Measurements from ENCODE around the gene PRR14. TPM values are rescaled to one million over a fixed set of nuclear protein-coding genes. Genes with fewer than 3 reads are reported as not detected.
A peak's percentile ranks its signal among the peaks of the same experiment; 100 is the strongest.

The PRR14 gene
- 68.9 TPM for total RNA-seq

DNA sequence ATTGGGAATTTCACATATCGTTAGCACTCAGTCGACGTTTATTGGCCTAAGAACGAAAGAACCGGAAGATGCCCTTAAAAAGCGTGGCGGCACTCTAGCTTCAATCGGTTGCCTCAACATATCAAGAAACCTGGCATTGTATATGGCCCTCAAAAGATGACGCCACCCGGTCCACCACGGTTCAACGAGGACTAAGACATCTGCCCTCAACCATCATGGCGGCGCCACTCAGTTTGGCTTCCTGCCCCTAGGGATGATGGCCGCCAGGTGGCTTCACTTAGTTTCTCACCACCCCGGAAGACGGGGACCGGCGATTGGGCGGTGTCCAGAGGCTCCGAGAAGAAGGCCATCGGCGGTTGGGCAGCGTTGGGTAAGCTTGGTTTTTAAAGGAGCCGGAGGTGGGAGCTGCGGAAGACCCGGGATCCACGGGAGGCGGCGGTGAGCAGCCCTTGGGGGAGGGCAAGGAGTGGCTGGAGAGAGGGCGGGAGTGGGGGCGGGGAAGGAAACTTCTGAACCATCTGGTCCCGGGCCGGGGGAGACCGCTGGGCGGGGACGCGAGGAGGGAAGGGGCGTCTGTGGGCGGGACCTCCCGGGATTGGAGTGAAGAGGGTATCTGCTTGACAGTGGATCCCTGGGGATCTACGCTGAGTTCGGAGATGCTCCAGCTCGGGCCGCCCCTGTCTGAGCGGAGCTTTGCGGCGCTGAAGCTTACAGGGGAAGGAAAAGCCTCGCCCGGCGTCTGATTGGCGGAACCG is at the start of gene PRR14:
PRR14 (plus strand) TSS at position 592 of the 755 bp plus-strand sequence. CDS start 686 bp downstream, outside the sequence.
- DNase-seq (ENCODE audit: low spot score) = peak; percentile 99

DNA sequence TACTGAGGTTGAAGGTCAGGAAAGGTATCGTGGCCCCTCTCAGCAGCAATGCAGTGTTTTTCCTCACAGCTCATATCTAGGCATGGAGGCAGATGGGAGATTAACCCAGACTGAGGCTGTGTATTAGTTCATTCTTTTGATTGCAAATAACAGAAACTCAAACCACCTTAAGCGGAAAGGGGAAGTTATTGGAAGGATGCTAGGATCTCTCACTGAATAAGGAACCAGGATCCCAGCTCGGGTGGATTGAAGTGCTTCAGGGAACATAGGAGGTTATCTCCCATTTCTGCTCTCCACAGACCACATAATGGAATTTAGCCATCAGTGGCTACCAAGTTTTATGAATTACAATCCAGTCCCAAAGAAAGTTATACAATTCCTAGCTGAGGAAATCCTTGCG is 48.8 kb upstream of the PRR14 start:
- no peak for DNase-seq (ENCODE audit: low spot score)

DNA sequence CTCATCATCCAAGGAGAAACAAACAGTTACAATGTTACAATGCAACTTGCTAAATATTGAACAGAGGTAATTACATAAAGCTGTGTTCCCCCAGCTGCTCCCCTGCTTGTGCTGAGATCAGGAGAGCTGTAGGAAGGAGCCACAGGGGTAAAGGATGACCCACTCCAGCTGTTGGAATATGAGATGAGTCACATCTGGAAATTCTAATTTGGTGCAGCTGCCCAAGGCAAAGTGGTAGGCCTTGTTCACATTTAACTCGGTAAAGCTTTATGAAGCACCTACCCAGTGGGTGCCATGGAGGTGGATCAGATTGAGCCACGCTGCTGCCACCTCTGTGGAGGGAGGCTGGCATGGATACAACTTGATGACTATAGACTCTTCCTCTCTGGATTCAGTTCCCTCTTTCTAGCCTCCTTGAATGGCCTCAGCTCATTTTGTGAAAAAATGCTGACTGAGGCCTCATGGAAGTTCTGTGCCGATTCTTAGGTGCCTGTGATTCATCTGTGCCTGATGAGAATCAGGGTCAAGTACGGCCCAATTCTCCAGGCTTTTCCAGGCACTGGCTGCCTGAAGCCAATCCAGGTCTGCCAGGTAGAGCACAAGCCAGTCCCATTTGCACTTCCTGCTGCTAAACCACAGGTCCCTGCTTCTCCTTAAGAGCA is 48.0 kb upstream of the PRR14 start:
- DNase-seq (ENCODE audit: low spot score) = no peak

DNA sequence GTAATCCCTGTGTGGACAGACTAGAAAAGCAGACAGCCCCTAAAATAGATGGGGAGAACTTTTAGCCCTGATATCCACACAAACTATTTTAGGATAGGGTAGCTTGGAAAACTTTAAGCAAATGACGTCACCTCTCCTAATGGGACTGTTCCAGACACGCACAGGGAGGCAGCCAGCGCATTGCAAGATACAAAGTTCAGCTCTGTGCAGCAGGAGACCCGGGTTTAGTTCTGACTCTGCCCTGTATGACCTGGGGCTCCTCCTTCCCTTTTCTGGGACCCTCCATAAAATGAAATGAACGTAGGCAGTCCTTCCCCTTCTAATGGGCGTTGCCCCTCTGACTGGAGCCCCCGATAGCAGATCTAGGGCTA is 46.8 kb upstream of the PRR14 start:
- no peak for DNase-seq (ENCODE audit: low spot score)

DNA sequence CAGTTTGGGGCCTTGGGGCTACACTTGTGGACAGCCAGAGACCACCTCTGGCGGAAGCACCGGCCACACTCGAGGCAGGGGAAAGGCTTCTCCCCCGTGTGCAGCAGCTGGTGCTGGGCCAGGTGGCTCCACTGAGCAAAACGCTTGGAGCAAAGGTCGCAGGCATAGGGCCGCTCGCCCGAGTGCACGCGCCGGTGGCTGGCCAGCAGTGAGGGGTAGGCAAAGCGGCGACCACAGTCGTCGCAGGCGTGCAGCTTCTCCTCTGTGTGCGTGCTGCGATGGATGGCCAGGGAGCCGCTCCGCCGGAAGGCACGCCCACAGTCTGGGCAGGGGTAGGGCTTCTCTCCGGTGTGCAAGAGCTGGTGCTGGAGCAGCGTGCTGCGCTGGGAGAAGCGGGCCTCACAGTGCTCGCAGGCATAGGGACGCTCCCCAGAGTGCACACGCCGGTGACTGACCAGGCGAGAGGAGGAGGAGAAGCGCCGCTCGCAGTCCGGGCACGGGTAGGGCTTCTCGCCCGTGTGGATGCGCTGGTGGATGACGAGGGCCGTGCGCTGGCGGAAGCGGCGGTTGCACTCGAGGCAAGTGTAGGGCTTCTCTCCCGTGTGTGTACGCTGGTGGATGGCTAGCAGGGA is 46.3 kb upstream of the PRR14 start:
- no peak for DNase-seq (ENCODE audit: low spot score)

DNA sequence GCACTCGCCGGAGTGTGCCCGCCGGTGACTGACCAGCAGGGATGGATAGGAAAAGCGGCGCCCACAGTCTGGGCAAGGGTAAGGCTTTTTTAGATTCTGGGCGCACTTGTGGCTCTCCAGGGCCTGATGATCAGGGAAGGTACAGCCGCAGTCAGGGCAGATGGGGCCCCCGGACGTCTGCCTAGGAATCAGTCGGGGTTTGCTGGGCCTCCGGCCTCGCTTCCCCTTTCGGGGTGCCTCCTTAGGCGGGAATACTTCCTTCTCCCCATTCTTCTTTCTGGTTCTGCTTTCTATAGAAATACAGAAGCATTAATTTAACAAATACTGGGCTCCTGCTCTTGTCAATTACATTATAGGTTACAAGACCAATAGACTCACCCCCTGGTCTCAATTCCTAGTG is 45.6 kb upstream of the PRR14 start:
- DNase-seq (ENCODE audit: low spot score) = no peak

DNA sequence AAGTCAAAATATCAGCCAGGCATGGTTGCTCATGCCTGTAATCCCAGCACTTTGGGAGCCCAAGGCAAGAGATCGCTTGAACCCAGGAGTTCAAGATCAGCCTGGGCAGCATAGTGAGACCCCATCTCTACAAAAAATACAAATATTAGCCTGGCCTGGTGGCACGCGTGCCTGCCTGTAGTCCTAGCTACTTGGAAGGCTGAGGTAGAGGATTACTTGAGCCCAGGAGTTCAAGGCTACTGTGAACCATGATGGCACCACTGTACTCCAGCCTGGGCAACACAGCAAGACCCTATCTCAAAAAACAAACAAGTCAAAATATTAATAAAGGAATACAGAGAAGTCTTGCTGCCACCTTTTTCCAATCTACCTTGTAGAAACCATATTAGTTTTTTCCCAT is 44.8 kb upstream of the PRR14 start:
- no peak for DNase-seq (ENCODE audit: low spot score)

DNA sequence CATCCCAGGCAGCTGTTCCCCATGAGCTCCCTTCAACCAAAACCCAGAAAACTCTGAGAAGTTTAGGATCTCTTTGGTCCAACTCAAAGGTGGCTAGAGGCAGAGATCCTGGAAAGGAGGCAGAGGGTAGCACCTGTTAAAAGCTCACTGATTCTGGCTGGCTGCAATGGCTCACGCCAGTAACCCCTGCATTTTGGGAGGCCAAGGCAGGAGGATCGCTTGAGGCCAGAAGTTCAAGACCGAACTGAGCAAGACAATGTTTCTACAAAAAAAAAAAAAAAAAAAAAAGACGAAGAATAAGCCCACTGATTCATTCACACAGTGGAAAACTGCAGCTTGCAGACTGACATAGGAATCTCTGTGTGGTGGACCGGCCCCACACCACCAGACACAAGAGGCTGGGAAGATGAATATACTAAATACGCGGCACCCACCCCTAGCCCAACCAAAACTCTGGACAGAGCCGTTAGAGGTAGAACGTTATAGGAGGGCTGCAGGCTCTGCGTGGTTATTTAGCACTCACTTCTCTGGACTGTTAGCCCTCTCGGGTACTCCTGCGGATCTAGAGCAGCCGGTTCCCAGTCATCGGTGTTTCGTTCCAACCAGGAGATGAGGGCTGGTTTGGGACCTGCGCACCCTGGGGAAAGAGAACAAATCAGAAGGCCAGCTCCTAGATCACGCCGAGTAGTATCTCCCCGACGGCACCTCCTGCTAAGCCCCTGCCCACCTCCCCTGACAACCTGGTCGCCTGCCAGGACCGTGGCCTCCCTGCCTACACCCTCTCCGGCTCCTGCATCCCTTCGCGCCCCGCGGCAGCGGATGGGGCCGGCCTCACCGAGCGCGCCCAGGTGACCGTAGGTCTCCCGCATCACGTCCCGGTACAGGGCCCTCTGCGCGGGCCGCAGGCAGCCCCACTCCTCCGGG is 41.5 kb upstream of the PRR14 start:
- no peak for DNase-seq (ENCODE audit: low spot score)

DNA sequence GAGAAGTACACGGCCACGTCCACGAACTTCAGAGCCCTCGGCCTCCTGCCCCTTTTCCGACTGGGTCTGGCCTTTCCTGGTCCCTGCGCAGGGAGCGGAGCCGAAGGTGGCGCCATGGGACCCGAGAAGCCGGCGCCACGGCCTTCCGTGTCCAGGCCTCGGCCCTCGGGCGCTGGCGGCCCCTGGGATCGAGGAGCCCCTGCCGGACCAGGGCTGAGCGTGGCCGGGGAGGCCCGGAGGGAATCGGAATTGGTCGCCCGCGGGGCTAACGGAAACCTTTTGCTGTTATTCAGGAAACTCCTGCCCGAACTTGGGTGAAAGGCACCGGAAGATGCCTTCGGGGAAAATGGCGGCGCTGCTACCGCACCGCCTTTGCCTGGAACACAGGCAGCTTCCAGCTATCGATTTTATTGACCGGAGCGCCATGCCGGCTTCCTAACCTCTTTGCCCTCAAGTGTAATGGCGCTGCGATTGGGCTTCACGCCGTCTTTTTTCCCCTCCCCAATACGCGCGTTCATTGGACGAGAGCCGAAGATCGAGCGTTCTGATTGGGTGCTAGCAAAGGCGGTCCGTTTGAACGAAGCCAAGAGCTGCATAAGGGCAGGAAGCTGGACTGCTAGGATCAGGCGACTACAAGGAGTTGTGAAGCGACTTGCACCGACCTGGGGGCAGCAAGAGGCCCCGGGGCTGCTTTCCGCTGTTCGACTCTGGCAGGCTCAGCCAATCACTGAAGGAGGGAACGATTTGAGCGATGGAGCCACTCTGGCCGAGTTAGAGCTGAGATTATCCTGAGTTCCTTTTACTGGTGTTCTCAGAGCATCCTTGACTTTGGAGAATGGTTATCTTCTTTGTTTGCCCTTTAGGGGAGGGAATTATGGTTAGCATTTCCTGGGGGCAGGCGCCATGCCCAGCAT is 40.6 kb upstream of the PRR14 start, which contains the start of gene ZNF689:
ZNF689 (minus strand) TSS at position 464 of the 914 bp plus-strand sequence; CDS start at position 116, 348 bp downstream.
- peak; percentile 98 for DNase-seq (ENCODE audit: low spot score)

DNA sequence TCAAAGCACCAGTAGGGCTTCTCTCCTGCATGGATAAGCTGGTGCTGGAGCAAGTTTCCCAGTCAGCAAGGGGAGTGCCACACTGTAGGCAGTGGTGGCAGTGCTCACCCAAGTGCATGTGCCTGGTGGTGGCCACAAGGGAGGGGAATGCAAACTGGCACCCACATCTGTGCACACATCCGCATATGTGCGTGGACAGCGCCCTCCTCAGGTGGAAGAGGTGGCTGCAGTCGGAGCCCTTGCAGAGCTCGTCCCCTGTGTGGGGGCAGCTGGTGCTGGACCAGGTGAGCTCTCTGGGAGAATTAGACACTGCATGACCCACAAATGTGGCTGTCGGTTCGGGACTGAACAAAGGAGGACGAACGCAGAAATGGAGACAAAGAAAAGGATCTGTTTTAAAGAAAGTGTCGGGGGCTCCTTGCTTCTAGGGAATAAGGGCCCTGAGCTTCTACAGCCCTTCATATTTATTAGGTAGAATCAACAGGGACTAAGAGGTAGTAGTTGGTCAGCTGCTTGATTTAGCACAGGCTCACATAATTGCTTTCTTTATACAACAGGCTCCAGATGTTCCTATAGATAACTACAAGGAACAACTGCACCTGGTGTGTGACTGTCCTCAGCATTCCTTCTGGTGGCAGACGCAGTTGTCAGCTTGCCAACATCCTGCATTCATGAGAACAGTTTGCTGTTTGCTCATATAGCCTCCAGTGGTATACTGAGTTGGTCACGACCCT is 35.2 kb upstream of the PRR14 start:
- no peak for DNase-seq (ENCODE audit: low spot score)

DNA sequence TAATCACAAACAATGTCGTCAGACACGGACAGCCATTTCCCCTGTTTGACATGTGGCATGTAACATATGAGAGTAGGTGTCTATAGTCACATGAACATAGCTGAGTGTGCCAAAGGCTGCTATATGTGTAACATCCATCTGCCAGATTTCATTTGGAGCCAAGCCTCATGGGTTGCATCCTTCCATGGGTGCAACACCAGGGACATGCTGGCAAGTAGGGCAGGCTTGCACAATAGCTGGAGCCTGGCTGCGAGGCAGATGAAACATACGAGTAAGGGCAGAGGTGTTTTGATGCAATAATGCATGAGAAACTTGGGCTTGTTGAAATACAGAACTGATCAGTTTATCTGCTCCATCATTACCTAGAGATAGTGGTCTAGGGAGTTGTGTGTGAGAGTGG is 31.6 kb upstream of the PRR14 start:
- DNase-seq (ENCODE audit: low spot score) = no peak

DNA sequence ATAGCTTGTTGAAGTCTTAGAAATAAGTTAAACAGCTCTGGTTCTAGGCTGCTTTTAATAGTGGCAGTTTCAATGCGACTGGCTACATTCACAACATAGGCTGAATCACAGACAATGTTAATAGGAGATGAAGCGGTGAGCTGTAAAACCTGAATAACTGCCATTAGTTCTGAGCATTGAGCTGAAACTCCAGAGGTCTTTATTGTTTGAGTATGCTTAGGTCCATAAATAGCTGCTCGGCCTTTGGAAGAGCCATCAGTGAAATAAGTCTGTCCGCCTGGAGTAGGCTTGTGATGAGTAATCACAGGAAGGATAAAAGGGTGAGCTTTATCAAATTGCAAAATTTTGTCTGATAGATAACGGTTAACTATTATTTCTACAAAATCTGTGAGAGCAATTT is 31.1 kb upstream of the PRR14 start:
- no peak for DNase-seq (ENCODE audit: low spot score)

DNA sequence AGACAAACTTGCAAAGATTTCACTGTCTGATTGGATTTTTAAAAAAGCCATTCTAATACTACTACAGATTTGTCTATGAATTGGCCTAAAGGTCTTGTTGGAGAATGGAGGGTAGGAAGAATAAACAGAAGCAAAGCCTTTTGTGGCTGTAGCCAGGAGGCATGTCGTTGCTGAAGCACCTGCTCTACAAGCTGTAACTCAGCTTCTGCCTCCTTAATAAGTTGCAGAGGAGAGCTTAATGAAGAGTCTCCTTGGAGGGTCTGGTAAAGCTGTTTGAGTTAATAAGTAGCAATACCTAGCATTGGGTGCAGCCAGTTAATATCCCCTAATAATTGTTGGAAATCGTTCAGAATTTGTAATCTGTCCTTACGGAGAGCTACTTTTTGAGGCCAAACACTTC is 30.6 kb upstream of the PRR14 start:
- no peak for DNase-seq (ENCODE audit: low spot score)

DNA sequence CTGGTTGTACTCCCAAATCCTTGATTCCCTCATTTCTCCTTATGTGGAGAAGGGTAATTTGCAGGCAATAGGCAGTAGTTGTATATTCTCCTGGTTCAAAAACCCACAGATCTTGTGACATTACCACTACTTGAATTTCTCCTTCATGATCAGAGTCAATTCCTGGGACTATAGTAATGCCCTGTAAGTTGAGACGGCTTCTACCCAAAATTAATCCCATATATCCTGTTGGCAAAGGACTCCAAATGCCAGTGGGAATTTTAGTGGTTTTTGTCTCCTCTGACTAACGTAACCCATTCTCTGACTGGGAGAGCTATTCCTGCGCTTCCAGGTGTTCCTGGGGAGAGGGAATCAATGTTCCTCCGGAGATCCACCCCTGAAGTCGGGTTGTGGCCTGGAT is 29.0 kb upstream of the PRR14 start:
- no peak for DNase-seq (ENCODE audit: low spot score)

DNA sequence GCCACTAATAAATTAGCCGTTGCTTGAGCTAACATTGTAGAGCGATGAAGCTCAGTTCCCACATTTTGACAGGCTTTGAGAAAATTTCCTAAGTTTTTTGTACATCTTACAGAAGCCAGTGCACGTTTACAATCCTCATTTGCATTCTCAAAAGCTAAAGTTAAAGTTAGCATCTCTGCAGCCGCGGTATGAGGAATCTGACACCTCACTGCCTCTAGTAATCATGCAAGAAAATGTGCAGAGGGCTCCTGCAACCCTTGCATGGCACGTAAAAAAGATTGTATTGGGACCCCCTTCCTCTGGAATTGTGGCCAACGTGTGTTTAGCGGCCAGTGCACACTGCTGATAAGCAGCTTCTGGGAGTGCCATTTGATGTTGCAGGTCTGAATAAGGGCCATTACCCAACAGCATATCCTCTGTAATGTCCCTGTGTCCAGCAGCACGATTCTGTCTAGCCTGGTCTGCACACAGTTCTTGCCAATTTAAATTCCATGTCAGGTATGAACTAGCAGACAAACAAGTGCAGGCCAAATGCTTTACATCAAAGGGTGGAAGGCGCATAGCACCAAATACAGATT is 28.2 kb upstream of the PRR14 start:
- no peak for DNase-seq (ENCODE audit: low spot score)

DNA sequence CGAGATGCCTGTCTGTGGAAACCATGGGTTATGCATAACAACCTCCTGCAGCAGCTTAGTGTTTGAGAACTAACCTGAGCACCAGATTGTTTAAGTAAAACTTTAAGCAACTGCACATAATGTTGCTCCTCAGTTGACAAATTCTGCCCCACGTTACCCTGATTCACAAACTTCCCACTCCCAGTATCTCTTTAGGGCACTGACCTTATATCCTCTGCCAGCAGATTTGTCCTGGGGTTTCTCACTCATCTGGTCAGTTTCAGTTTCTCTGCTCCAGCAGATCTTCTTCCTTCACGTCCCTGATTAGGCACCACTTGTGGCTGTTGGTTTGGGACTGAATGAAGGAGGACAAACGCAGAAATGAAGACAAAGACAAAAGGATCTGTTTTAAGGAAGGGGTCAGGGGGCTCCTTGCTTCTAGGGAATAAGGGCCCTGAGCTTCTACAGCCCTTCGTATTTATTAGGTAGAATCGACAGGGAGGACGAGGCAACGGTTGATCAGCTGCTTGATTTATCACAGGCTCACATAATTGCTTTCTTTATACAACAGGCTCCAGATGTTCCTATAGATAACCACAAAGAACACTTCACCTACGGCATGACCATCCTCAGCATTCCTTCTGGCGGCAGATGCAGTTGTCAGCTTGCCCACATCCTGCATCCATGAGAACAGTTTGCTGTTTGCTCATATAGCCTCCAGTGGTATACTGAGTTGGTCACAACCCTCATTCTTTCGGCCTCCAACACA is 27.1 kb upstream of the PRR14 start:
- no peak for DNase-seq (ENCODE audit: low spot score)

DNA sequence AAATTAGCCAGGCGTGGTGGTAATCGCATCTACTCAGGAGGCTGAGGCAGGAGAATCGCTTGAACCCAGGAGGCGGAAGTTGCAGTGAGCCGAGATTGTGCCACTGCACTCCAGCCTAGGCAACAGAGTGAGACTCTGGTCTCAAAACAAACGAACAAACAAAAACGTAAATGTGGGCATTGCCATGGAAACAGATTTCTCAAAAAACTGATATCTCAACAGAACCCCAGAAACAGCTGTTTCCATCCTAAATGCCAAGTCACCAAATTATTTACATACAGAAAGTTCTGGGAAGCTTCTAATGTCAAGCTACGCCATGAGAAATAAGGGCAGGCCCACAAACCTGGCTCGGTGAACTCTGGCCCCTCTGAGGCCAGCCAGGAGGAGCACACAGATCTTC is 24.5 kb upstream of the PRR14 start:
- no peak for DNase-seq (ENCODE audit: low spot score)

DNA sequence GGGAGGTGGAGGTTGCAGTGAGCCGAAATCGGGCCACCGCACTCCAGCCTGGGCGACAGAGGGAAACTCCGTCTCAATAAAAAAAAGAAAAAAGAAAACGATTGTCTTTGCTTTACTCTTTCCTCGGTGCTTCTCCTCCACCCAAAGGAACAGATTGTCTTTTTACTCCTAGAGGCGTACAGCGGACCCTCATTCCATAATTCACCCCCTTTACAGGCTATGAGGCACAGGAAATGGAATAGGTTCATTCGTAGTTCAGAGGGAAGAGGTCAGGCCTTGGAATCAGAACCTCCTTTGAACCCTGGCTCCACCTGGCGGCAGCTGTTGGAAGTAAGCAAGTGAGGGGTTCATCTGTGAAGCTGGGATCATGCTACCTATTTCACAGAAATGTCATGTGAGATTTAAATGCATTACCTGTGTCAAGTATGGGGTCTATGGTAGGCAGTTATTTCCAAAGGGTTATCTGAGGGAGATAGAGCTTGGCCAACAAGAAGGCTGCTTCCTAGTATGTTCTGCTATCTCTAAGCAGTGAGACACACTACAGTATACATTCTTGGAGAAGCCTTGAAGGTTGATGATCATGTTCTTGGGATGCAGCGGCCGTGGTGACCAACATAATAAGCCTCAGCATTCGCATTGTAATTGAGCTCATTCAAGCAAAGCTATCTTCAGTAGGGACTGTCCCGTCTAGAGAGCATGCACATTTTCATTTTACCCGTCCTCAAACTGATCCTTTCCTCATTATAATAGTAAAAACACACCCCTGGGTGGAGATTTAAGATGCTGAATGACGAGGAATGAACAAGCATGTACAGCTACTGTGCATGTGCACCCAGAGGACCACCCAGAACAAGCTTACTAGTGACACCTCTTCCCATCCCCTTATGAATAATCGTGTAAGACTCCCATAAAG is 21.9 kb upstream of the PRR14 start:
- peak; percentile 88 for DNase-seq (ENCODE audit: low spot score)

Data from mucosa of gallbladder (tissue), 1 donor.